ENCODE data around the gene OTOP2. TPM values are rescaled to one million over a fixed set of nuclear protein-coding genes. Genes with fewer than 3 reads are reported as not detected.
A peak's percentile ranks its signal among the peaks of the same experiment; 100 is the strongest.

The OTOP2 gene
- total and polyA plus RNA-seq, 9 of the 15 experiments (the other 6 are each of a cell fraction or from before 2014, with no cell fraction given), result 0.04 to 0.36 (median 0.14) TPM; not detected in 1

- TF ChIP-seq HMBOX1 (IDR thresholded peaks at IDR 0.05) (0 out of 2 replicates have a peak, but pooled peaks have one; percentile 24), ZNF124 (CRISPR knock-in tag; IDR thresholded peaks at IDR 0.05) (no peak), MECOM (CRISPR knock-in tag; IDR thresholded peaks at IDR 0.05) (peak; percentile 57; the same call in 1 of the 2 replicates), XRCC5 (IDR thresholded peaks at IDR 0.05; ENCODE audit: low read depth, low read length) (no peak), ZNF699 (CRISPR knock-in tag; IDR thresholded peaks at IDR 0.05; ENCODE audit: insufficient replicate concordance) (no peak), PATZ1 (CRISPR knock-in tag; IDR thresholded peaks at IDR 0.05; ENCODE audit: borderline replicate concordance) (peak; percentile 38; the same call in 1 of the 2 replicates), MCM3 (IDR thresholded peaks at IDR 0.05) (no peak), SUPT5H (IDR thresholded peaks at IDR 0.05) (peak; percentile 37; the same call in 1 of the 2 replicates), MBD1 (CRISPR knock-in tag; IDR thresholded peaks at IDR 0.05) (no peak), ARID2 (IDR thresholded peaks at IDR 0.05) (0 out of 2 replicates have a peak, but pooled peaks have one; percentile 36), HNRNPK (IDR thresholded peaks at IDR 0.05; ENCODE audit: low read depth, low read length, poor library complexity, severe bottlenecking) (no peak), SAFB (IDR thresholded peaks at IDR 0.05; ENCODE audit: borderline replicate concordance, low read depth, low read length) (no peak), NCOA1 (IDR thresholded peaks at IDR 0.05; ENCODE audit: low read depth) (peak; percentile 45; the same call in 1 of the 2 replicates), HDAC6 (IDR thresholded peaks at IDR 0.05; ENCODE audit: low read depth, low read length) (no peak), TRIM25 (IDR thresholded peaks at IDR 0.05; ENCODE audit: borderline replicate concordance) (no peak), SNAPC5 (CRISPR knock-in tag; IDR thresholded peaks at IDR 0.05) (no peak), SAFB2 (IDR thresholded peaks at IDR 0.05; ENCODE audit: borderline replicate concordance, low read depth, low read length, severe bottlenecking) (no peak), ZBTB43 (CRISPR knock-in tag; IDR thresholded peaks at IDR 0.05) (no peak), SIN3A (IDR thresholded peaks at IDR 0.05; ENCODE audit: borderline replicate concordance in 2 of 2, control insufficient read depth in 1 of 2, low read depth in 2 of 2, low read length in 2 of 2) (no peak), ZFP36 (IDR thresholded peaks at IDR 0.05; ENCODE audit: low read depth, low read length, partially characterized antibody) (no peak)
Measured at GRCh38 chr17:74875977-74876593, 48.0 kb upstream of the OTOP2 start (continued).
